Measurements from ENCODE around the gene SLC2A4RG. TPM values are rescaled to one million over a fixed set of nuclear protein-coding genes. Genes with fewer than 3 reads are reported as not detected.

SLC2A4RG gene
- total and polyA plus RNA-seq, 2 donors (not counting 3 experiments of a cell fraction or from before 2014, with no cell fraction given), result 41.7 to 69.4 TPM

GRCh38 chr20:63768591-63769515 is 29.3 kb downstream of the SLC2A4RG start:
- no peaks in the 10 kb centered on the region for H4K20me1 ChIP-seq (replicated peaks; ENCODE audit: control insufficient read depth, extremely low read depth, insufficient read depth, low read length)
- no peak overlapping the region for H2AFZ ChIP-seq (ENCODE audit: low read depth, low read length)
- intact Hi-C loops (cut with micrococcal nuclease) (no loop called here), dilution Hi-C loops (cut with MboI; ENCODE audit: extremely low pct_ligation_motif_present, low sequenced_read_pairs) (no loop called here)
- H3K27me3 ChIP-seq (ENCODE audit: control insufficient read depth in 2 of 2, insufficient read depth in 2 of 2, low read length in 2 of 2), result no peaks in the 10 kb centered on the region
- no peak overlapping the region for H3K27ac ChIP-seq (ENCODE audit: insufficient read depth, low read depth, low read length)
- H3K79me2 ChIP-seq (ENCODE audit: control insufficient read depth, insufficient read depth, low read length), result no peaks in the 10 kb centered on the region
- FAIRE-seq, result no peak
- no peaks in the 10 kb centered on the region for H3K9me1 ChIP-seq (replicated peaks; ENCODE audit: control insufficient read depth, extremely low read depth, insufficient read depth, low read length)
- no TSS peak for BruUV-seq (replicated peaks)
- no peaks in the 10 kb centered on the region for H3K4me1 ChIP-seq (ENCODE audit: control insufficient read depth, extremely low read depth, insufficient read depth, low read length)
- DNase-seq (ENCODE audit: low read depth, low spot score), result no peak
- H3K4me3 ChIP-seq (replicated peaks in 1 of 3; ENCODE audit: insufficient read depth in 1 of 3, low read depth in 1 of 3, low read length in 3 of 3), result no peak overlapping the region
- H3K9me3 ChIP-seq (replicated peaks; ENCODE audit: control insufficient read depth, insufficient read depth, low read length), result no peaks in the 10 kb centered on the region
- CTCF ChIA-PET, result interaction anchor here (1.0 to 2.1 kb wide), 2 partner anchors 11 to 17 kb away, joined by 4 to 12 read pairs; no protein-coding TSS in a partner anchor
- H3K9ac ChIP-seq (replicated peaks; ENCODE audit: extremely low read depth, insufficient read depth, low read length), result no peak overlapping the region
- H3K36me3 ChIP-seq (ENCODE audit: control insufficient read depth in 2 of 2, extremely low read depth in 1 of 2, insufficient read depth in 2 of 2, low read length in 2 of 2), result no peaks in the 10 kb centered on the region
- POLR2A ChIA-PET, result no interaction called here
- H3K4me2 ChIP-seq (ENCODE audit: insufficient read depth, low read length), result no peak overlapping the region
- no peak for TF ChIP-seq JUN (IDR thresholded peaks at IDR 0.05; ENCODE audit: borderline replicate concordance, insufficient read depth, insufficient read length, low read depth)
- TF ChIP-seq FOS (IDR thresholded peaks at IDR 0.05; ENCODE audit: borderline replicate concordance, insufficient read depth, low read length), result no peak
- TF ChIP-seq POLR2AphosphoS5 (IDR thresholded peaks at IDR 0.05; ENCODE audit: insufficient read depth, low read depth, low read length), result no peak
- TF ChIP-seq MYC (IDR thresholded peaks at IDR 0.05; ENCODE audit: low read depth, low read length), result no peak
- TF ChIP-seq, protein P1, sequence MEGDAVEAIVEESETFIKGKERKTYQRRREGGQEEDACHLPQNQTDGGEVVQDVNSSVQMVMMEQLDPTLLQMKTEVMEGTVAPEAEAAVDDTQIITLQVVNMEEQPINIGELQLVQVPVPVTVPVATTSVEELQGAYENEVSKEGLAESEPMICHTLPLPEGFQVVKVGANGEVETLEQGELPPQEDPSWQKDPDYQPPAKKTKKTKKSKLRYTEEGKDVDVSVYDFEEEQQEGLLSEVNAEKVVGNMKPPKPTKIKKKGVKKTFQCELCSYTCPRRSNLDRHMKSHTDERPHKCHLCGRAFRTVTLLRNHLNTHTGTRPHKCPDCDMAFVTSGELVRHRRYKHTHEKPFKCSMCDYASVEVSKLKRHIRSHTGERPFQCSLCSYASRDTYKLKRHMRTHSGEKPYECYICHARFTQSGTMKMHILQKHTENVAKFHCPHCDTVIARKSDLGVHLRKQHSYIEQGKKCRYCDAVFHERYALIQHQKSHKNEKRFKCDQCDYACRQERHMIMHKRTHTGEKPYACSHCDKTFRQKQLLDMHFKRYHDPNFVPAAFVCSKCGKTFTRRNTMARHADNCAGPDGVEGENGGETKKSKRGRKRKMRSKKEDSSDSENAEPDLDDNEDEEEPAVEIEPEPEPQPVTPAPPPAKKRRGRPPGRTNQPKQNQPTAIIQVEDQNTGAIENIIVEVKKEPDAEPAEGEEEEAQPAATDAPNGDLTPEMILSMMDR (IDR thresholded peaks at IDR 0.05; ENCODE audit: extremely low read depth in 1 of 2, insufficient read depth in 1 of 2, low read depth in 1 of 2, low read length in 2 of 2), result no peak
- no peak for TF ChIP-seq GATA2 (IDR thresholded peaks at IDR 0.05; ENCODE audit: insufficient read depth, insufficient read length, low read depth, low read length)
- TF ChIP-seq EZH2 (IDR thresholded peaks at IDR 0.05; ENCODE audit: borderline replicate concordance, low read depth, low read length, severe bottlenecking), result no peak
- TF ChIP-seq POLR2A (IDR thresholded peaks at IDR 0.05; ENCODE audit: low read depth, low read length), result no peak
- TF ChIP-seq, protein P2, sequence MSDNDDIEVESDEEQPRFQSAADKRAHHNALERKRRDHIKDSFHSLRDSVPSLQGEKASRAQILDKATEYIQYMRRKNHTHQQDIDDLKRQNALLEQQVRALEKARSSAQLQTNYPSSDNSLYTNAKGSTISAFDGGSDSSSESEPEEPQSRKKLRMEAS (IDR thresholded peaks at IDR 0.05; ENCODE audit: insufficient read depth, insufficient read length), result no peak
